Measurements from ENCODE around the gene ANTXRL.

ANTXRL gene

GRCh38 chr10:46286991-46287693 is at the start of gene ANTXRL:
TSS of gene ANTXRL (plus strand) at chr10:46286997. CDS start at chr10:46287263, 266 bp downstream.
- TF ChIP-seq CREB1 (IDR thresholded peaks at IDR 0.05; ENCODE audit: low read depth) (no peak), FOXM1 (IDR thresholded peaks at IDR 0.05; ENCODE audit: borderline replicate concordance, low read depth) (no peak), RAD21 (IDR thresholded peaks at IDR 0.05; ENCODE audit: low read depth) (no peak), EGR1 (IDR thresholded peaks at IDR 0.05) (no peak), EP300 (IDR thresholded peaks at IDR 0.05; ENCODE audit: borderline replicate concordance) (no peak), REST (IDR thresholded peaks at IDR 0.05; ENCODE audit: low read depth) (no peak), NFIC (IDR thresholded peaks at IDR 0.05) (no peak), CEBPB (IDR thresholded peaks at IDR 0.05) (no peak), USF1 (IDR thresholded peaks at IDR 0.05) (no peak)

GRCh38 chr10:46237815-46238510 is 48.8 kb upstream of the ANTXRL start:
- TF ChIP-seq TEAD4 (IDR thresholded peaks at IDR 0.05) (no peak), NFIC (IDR thresholded peaks at IDR 0.05) (no peak), TAF1 (IDR thresholded peaks at IDR 0.05; ENCODE audit: low read depth) (no peak), CREB1 (IDR thresholded peaks at IDR 0.05; ENCODE audit: low read depth) (no peak), EP300 (IDR thresholded peaks at IDR 0.05; ENCODE audit: borderline replicate concordance) (no peak), FOXM1 (IDR thresholded peaks at IDR 0.05; ENCODE audit: borderline replicate concordance, low read depth) (no peak), REST (IDR thresholded peaks at IDR 0.05; ENCODE audit: low read depth) (no peak), RAD21 (IDR thresholded peaks at IDR 0.05; ENCODE audit: low read depth) (no peak), MAX (IDR thresholded peaks at IDR 0.05) (no peak), ZBTB7A (IDR thresholded peaks at IDR 0.05; ENCODE audit: low read depth) (no peak), USF1 (IDR thresholded peaks at IDR 0.05) (no peak)

DNA sequence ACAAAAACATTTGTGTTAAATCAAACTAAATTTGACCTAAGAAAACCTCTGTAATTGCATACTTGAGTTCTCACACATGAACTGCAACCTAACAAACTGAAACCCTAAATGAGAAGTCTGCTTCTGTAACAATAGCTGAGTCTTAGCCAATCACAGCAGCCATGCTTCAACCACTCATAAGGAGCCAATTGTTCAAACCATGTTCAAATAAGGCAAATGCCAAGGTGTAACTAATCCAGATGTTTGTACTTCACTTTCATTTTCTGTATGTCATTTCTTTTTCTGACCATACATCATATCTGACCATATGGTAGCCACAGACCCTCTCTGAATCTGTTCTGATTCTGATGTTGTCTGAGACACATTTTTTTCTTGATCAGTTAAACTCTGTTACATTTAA is 47.5 kb upstream of the ANTXRL start:
- TF ChIP-seq EGR1 (IDR thresholded peaks at IDR 0.05) (no peak), TAF1 (IDR thresholded peaks at IDR 0.05; ENCODE audit: low read depth) (no peak), RAD21 (IDR thresholded peaks at IDR 0.05; ENCODE audit: low read depth) (no peak), EP300 (IDR thresholded peaks at IDR 0.05; ENCODE audit: borderline replicate concordance) (no peak), CREB1 (IDR thresholded peaks at IDR 0.05; ENCODE audit: low read depth) (no peak), USF1 (IDR thresholded peaks at IDR 0.05) (no peak), ZBTB7A (IDR thresholded peaks at IDR 0.05; ENCODE audit: low read depth) (no peak), CEBPB (IDR thresholded peaks at IDR 0.05) (no peak), REST (IDR thresholded peaks at IDR 0.05; ENCODE audit: low read depth) (no peak)

DNA sequence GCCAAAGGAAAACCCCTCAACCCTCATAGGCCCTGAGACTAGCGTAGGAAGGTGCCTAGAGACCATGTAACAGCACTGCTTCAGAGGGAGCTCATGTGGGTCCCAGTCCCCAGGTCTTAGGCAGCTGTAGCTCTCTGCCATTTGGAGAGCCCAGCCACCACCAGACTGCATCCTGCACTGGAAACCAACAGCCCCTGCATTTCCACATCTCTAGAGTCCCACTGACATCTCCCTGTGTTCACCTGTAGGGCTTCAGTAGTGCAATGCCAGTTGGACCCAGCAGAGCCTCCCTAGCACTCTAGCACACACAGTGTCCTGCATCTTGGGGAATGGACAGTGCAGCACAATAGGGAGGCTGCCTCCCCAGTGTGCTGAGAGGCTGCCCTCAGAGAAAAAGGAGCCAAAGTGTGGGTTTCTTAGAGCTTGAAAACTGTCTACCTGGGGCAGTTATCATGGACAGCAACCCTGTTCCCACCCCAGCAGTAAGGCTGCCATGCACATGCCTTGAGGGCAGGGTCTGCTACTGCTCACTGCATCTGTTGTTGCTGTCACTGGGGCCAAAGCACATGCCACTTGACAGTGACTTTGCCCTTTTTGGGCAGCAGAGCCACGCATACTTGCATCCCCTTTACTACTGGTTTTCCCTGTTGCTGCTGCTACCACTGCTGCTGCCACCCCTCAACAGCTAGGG is 46.7 kb upstream of the ANTXRL start:
- no peak for TF ChIP-seq REST (IDR thresholded peaks at IDR 0.05; ENCODE audit: low read depth)
- no peak for TF ChIP-seq RAD21 (IDR thresholded peaks at IDR 0.05; ENCODE audit: low read depth)
- TF ChIP-seq ZBTB7A (IDR thresholded peaks at IDR 0.05; ENCODE audit: low read depth) = no peak
- TF ChIP-seq NFIC (IDR thresholded peaks at IDR 0.05) = no peak
- TF ChIP-seq USF1 (IDR thresholded peaks at IDR 0.05) = no peak
- no peak for TF ChIP-seq TAF1 (IDR thresholded peaks at IDR 0.05; ENCODE audit: low read depth)
- TF ChIP-seq EGR1 (IDR thresholded peaks at IDR 0.05) = no peak
- TF ChIP-seq FOXM1 (IDR thresholded peaks at IDR 0.05; ENCODE audit: borderline replicate concordance, low read depth) = no peak
- no peak for TF ChIP-seq TEAD4 (IDR thresholded peaks at IDR 0.05)
- TF ChIP-seq CREB1 (IDR thresholded peaks at IDR 0.05; ENCODE audit: low read depth) = no peak
- no peak for TF ChIP-seq EP300 (IDR thresholded peaks at IDR 0.05; ENCODE audit: borderline replicate concordance)
- no peak for TF ChIP-seq YY1 (IDR thresholded peaks at IDR 0.05; ENCODE audit: low read depth)
- TF ChIP-seq CEBPB (IDR thresholded peaks at IDR 0.05) = no peak
- TF ChIP-seq TCF12 (IDR thresholded peaks at IDR 0.05; ENCODE audit: low read depth) = no peak
- TF ChIP-seq MAX (IDR thresholded peaks at IDR 0.05) = no peak

Measured in Ishikawa (cell line).